Memory B cell (primary cell): ENCODE data around the gene GET4.
"Not testable (repeated sequence)": the region's sequence is repeated elsewhere in the genome, so short reads cannot be mapped to it uniquely, and the experiment has no call there.

Experiments
- ATAC-seq: fragments of 150-1000 bp; cut with Tn5 transposase; 2 replicates; pipeline ENCODE4 v1.10.0; 2021; ENCODE audit warnings: low read depth, mild to moderate bottlenecking, moderate library complexity
- DNase-seq, 2 donors: peaks; one replicate each; pipeline ENCODE4 v3.0.0; 2022; ENCODE audit warnings: low spot score in 2 of 2
- H3K27ac Mint-ChIP-seq: one replicate; pipeline ENCODE4 v1.8.0; 2022; ENCODE audit warnings: mild to moderate bottlenecking, moderate library complexity, mixed read lengths
- H3K27me3 Mint-ChIP-seq: one replicate; pipeline ENCODE4 v1.8.0; 2022; ENCODE audit warnings: mixed read lengths
- H3K36me3 Mint-ChIP-seq: one replicate; pipeline ENCODE4 v1.8.0; 2022; ENCODE audit warnings: mild to moderate bottlenecking, mixed read lengths
- H3K4me1 Mint-ChIP-seq: one replicate; pipeline ENCODE4 v1.8.0; 2022; ENCODE audit warnings: mixed read lengths
- H3K4me3 Mint-ChIP-seq: one replicate; pipeline ENCODE4 v1.8.0; 2022; ENCODE audit warnings: mild to moderate bottlenecking, moderate library complexity, mixed read lengths
- H3K9me3 Mint-ChIP-seq: one replicate; pipeline ENCODE4 v1.8.0; 2022; ENCODE audit warnings: mixed read lengths

The GET4 gene

DNA sequence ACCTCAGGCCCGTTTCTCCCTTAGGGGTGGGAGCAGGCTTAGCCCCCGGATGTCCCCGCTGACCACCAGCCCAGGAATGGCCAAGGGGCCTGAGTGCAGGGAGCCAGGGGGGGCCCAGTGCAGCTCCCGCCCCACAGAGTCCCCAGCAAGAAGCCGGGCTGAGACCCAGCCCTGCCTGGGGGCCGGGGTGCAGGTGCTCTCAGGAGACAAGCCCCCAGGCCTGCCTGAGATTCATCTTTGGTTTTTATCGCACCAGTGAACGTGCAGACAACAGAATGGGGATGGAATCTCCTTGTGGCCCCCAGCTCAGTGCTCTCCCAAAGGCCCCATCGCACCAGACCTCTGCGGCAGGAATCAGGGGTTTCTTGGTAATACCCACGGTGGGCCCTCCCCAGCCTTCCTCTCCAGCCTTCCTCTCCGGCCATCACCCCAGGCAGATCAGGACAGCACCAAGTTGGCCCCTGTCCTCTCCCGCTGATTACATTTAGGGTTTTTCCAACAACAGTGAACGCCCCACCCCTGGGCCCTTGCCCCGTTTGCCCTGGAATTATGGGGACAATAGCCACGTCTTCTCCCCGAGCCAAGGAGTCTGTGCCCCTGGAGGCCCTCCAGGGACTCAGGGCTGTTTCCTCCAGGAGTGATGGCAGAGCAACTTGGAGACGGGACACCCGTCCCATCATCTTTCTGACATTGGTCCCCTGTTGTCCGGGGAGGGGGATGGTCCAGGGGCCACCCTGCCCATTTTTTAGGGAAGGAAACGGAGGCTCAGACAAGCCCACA lies 55.7 kb downstream of the GET4 start:
- DNase-seq (no peak), ATAC-seq (no peak)
- H3K27ac Mint-ChIP-seq: no peak overlapping the region
- H3K36me3 Mint-ChIP-seq: peaks cover 2% of the 10 kb centered on the region
- H3K27me3 Mint-ChIP-seq: no peaks in the 10 kb centered on the region
- no peak overlapping the region for H3K4me3 Mint-ChIP-seq
- H3K9me3 Mint-ChIP-seq: peaks cover 2% of the 10 kb centered on the region
- peaks cover 11% of the 10 kb centered on the region for H3K4me1 Mint-ChIP-seq

DNA sequence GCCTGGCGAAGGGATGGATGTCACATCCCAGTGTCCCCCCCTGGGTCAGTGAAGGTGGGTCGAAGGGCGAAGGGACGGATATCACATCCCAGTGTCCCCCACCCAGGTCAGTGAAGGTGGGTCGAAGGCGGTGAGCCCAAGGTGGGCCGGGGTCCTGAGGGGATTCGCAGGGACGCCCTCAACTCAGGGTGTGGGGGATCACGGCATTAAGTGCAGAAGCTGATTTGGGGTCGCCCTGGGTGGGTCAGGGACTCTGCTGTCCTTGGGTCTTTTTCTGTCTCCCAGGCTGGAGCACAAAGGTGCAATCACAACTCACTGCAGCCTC lies 56.3 kb downstream of the GET4 start:
- Mint-ChIP-seq H3K27me3 (no peaks in the 10 kb centered on the region), H3K4me3 (no peak overlapping the region), H3K4me1 (peaks cover 11% of the 10 kb centered on the region), H3K36me3 (peaks cover 2% of the 10 kb centered on the region), H3K27ac (no peak overlapping the region), H3K9me3 (peaks cover 2% of the 10 kb centered on the region)
- no peak for DNase-seq
- ATAC-seq: no peak

DNA sequence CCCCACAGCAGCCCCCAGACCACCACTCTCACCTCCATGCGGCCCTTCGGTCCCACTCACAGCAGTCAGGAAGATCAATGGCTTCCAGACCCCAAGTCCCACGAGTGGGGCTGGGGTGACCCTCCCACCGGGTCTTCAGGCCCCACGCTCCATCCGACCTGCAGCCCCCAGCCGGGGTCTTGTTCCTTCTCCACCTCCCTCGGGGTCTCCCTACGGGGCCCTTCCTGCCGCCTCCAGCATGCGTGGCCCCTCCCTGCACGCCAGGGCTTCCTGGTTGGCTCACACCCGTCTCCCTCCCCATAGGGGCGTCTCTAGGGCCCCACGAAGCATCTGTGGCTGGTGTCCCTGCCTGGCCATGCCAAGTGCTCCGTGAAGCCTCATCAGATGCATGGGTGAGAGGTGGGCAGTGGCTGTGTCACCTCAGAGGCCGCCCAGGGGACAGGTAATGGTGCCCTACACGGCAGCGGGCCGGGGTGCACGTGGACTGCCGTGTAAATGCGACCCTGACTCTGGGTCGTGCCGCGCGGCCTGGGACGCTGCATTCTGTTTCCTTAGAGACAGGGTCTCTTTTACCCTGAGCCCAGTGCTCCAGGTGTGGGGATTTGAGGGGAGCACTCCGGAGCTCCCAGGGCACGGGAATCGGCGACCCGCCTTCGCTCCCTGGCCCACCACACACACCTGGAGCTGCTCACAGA lies 58.3 kb downstream of the GET4 start:
- ATAC-seq (no peak), DNase-seq (no peak)
- Mint-ChIP-seq H3K27me3 (no peaks in the 10 kb centered on the region), H3K27ac (no peak overlapping the region), H3K4me1 (peaks cover 4% of the 10 kb centered on the region), H3K36me3 (peaks cover 2% of the 10 kb centered on the region), H3K4me3 (no peak overlapping the region), H3K9me3 (peaks cover 2% of the 10 kb centered on the region)

DNA sequence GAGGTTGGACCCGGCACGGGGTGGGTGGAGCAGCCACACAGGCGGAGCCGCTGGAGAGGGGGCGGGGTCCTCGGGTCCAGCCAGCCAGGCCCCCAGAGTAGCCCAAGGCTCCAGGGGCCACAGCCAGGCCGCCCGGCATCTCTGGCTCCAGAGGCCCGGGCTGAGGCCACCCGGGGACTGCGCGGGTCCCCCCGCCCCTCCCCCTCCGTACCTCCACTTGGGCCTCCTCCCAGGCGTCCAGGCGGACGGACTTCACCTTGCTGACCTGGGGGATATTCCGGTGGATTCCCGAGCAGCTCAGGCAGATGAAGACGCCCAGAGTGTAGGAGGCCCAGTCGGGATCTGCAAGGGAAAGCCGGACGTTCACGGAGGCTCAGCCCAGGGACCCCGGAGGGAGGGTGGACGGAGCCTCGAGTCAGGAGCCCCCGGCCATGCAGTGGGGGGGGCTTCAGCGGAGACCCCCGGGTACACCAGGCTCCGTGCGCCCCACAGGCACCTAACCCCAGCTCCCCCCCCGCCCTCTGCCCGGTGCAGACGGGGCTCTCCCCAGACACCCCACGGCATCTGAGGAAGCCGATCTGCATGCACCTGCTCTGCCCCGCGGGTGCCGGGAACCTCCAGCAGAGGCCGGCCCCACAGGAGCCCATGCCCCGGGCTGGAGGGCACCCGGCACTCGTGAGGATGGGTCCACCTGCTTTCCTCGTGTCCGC lies 59.0 kb downstream of the GET4 start:
- no peak overlapping the region for H3K4me3 Mint-ChIP-seq
- DNase-seq (no peak), ATAC-seq (no peak)
- H3K27me3 Mint-ChIP-seq: no peaks in the 10 kb centered on the region
- H3K27ac Mint-ChIP-seq: no peak overlapping the region
- no peaks in the 10 kb centered on the region for H3K4me1 Mint-ChIP-seq
- H3K36me3 Mint-ChIP-seq: peaks cover 2% of the 10 kb centered on the region
- peaks cover 2% of the 10 kb centered on the region for H3K9me3 Mint-ChIP-seq

DNA sequence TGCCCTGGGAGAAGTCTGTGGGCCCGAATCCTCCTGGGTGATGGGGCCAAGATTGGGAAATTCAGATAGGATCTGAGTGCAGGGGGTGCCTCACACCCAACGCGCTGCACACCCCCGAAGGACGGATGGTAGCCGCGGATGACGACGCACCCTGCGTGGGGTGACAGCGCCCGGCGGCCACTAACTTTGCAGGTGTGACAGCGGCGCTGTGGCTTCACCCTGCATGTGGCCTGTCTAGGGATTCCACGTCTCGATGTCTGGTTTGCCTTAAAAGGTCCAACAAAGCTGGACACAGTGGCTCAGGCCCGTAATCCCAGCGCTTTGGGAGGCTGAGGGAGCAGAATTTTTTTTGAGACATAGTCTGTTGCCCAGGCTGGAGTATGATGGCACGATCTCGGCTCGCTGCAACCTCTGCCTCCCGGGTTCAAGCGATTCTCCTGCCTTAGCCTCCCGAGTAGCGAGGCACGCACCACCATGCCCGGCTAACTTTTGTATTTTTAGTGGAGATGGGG lies 59.6 kb downstream of the GET4 start:
- Mint-ChIP-seq H3K4me3 (peak overlapping the region; percentile 25), H3K9me3 (peaks cover 2% of the 10 kb centered on the region), H3K36me3 (peaks cover 2% of the 10 kb centered on the region), H3K27me3 (no peaks in the 10 kb centered on the region), H3K4me1 (peaks cover under 1% of the 10 kb centered on the region), H3K27ac (no peak overlapping the region)
- DNase-seq (no peak), ATAC-seq (no peak)

DNA sequence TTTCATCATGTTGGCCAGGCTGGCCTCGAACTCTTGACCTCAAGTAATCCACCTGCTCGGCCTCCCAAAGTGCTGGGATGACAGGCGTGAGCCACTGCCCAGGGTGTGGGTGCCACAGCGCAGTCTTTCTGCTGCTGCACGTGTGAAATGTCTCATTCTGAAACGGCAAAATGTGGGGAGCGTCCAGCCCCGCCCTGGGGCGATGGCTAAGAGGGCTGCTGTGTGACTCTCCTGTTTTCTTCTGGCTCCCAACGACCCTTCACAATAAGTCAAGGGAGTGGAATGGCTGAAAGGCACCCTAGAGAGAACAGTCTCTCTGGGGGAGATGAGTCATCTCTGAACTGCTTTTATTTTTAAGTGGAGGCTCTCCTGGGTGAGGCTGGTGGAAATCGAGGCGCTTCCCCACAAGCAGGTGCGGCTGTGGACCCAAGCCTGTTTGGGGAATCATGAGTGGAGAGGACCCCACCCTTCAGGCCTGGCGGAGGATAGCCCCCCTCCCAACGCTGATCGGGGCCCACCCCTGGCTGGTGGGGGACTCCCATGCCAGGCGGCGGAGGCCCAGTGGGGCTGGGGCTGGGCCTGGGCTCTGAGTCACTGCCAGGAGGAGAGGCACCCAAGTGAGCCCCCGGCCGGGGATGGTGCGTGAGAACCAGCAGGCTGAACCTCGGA lies 60.2 kb downstream of the GET4 start:
- Mint-ChIP-seq H3K4me3 (peak overlapping the region; percentile 25), H3K4me1 (peaks cover 3% of the 10 kb centered on the region), H3K27ac (no peak overlapping the region), H3K27me3 (no peaks in the 10 kb centered on the region), H3K36me3 (peaks cover 2% of the 10 kb centered on the region), H3K9me3 (peaks cover 3% of the 10 kb centered on the region)
- no peak for ATAC-seq
- DNase-seq: no peak

DNA sequence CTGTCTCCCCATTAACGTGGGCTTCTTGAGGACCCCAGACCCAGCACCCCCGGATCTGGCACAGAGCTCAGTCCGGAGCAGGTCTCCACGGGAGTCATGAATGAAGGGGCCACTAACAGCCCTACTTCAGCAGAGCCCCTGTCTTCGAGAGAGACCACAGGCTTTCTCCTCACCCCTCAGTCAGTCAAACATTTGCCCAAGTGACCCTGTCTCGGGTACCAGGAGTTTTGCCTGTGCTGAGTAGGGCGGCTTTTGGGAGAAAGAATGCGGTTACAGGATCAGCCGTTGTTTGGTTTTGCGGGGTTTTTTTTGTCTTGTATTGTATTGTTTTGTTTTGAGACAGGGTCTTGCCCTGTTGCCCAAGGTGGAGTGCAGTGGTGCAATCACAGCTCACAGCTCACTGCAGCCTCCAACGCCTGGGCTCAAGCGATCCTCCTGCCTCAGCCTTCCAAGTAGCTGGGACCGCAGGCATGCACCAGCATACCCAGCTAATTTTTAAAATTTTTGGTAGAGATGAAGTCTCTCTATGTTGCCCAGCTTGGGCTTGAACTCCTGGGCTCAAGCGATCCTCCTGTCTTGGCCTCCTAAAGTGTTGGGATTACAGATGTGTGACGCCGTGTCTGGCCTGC lies 61.6 kb downstream of the GET4 start:
- Mint-ChIP-seq H3K4me1 (peaks cover 3% of the 10 kb centered on the region), H3K4me3 (no peak overlapping the region), H3K36me3 (no peaks in the 10 kb centered on the region), H3K27me3 (peaks cover 2% of the 10 kb centered on the region), H3K9me3 (peaks cover 6% of the 10 kb centered on the region), H3K27ac (no peak overlapping the region)
- no peak for ATAC-seq
- no peak for DNase-seq

DNA sequence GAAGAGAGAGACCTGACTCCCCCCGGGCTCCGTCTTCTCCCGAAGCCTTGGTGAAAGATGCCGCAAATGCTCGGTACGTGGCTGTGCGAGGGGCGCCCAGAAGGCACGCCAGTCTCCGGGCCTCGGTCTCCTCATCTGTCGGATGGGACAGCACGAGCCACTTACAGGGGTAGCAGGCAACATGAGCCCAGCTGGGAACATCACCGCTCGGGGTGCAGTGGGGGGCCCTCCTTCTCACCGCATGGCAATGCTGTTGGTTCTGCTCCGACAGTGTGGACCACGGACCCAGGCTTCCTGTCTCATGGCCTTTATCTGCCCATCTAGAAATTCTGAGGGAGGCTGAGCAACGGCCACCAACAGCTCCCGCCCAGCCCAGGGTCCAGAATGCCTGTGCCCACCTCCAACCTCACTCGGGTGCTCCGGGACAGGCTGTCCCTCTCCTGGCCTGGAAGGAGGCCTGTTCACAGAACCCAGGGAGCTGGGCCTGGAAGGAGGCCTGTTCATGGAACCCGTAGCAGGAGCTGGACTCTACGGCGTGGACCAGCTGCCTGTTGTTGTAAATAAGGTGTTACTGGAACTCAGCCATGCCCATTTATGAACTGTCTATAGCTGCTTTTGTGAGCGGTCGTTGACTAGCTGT lies 62.3 kb downstream of the GET4 start:
- Mint-ChIP-seq H3K27me3 (peaks cover 2% of the 10 kb centered on the region), H3K4me3 (no peak overlapping the region), H3K27ac (no peak overlapping the region), H3K36me3 (no peaks in the 10 kb centered on the region), H3K9me3 (peaks cover 6% of the 10 kb centered on the region), H3K4me1 (peaks cover 3% of the 10 kb centered on the region)
- ATAC-seq: no peak
- no peak for DNase-seq

DNA sequence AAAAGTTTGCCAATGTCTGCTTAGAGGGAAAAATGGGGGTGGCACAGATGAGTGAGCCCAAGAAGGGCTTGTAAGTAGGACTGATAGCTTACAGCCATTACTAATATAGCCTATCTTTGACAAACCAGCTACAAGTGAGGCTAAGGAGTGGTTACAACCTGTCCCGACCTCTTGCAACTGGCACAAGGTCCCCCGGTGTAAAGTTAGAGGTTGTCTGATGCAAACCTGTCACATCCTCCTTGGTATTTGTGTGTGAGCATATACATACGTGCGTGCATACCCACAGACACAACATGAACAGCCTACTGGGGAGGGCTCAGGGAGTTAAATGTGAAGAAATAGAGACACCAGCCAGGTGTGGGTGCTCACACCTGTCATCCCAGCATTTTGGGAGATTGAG lies 63.5 kb downstream of the GET4 start:
- H3K36me3 Mint-ChIP-seq: no peaks in the 10 kb centered on the region

DNA sequence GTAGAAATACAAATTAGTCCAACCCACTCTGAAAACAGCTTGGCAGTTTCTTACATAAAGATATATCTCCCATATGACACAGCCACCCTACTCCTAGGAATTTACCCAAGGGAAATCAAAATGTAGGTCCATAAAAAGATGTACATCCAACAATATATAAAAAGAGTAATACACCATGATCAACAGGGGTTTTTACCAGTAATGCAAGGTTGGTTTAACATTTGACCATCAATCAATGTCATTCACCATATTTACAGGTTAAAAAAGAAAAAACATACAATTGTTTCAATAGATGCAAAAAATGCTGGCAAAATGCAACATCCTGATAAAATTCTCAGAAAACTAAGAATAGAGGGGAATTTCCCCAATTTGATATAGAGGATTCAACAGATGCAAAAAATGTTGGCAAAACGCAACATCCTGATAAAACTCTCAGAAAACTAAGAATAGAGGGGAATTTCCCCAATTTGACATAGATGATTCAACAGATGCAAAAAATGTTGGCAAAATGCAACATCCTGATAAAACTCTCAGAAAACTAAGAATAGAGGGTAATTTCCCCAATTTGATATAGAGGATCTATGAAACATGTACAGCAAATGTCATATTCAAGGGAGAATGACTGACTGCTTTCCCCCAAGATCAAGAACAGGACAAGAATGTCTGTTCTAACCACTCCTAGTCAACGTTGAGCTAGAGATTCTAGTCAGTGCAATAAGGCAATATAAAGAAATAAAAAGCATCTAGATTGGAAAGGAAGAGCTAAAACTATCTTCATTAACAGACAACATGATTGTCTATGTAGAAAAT lies 64.5 kb downstream of the GET4 start:
- Mint-ChIP-seq H3K27ac (no peak overlapping the region), H3K27me3 (peaks cover 2% of the 10 kb centered on the region), H3K4me1 (peaks cover 3% of the 10 kb centered on the region), H3K36me3 (no peaks in the 10 kb centered on the region), H3K4me3 (no peak overlapping the region), H3K9me3 (peaks cover 6% of the 10 kb centered on the region)
- ATAC-seq: no peak
- no peak for DNase-seq

More for the DNA sequence above, 63.5 kb downstream of the GET4 start:
- ATAC-seq: no peak
- Mint-ChIP-seq H3K9me3 (peaks cover 6% of the 10 kb centered on the region), H3K4me3 (no peak overlapping the region), H3K27ac (no peak overlapping the region), H3K27me3 (peaks cover 2% of the 10 kb centered on the region), H3K4me1 (peaks cover 3% of the 10 kb centered on the region)
- no peak for DNase-seq

DNA sequence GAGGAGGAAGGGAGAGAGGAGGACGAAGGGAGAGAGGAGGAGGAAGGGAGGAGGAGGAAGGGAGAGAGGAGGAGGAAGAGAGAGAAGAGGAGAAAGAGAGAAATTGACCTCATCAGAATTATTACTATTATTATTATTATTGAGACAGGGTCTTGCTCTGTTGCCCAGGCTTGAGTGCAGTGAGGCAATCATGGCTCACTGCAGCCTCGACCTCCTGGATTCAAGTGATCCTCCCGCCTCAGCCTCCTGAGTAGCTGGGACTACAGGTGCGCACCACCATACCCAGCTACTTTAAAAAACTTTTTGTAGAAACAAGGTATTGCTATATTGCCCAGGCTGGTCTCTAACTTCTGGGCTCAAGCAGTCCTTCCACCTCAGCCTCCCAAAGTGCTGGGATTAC lies 67.4 kb downstream of the GET4 start:
- not testable (repeated sequence) for H3K27ac Mint-ChIP-seq, H3K4me3 Mint-ChIP-seq, H3K27me3 Mint-ChIP-seq, H3K4me1 Mint-ChIP-seq, H3K9me3 Mint-ChIP-seq, DNase-seq, H3K36me3 Mint-ChIP-seq, ATAC-seq

DNA sequence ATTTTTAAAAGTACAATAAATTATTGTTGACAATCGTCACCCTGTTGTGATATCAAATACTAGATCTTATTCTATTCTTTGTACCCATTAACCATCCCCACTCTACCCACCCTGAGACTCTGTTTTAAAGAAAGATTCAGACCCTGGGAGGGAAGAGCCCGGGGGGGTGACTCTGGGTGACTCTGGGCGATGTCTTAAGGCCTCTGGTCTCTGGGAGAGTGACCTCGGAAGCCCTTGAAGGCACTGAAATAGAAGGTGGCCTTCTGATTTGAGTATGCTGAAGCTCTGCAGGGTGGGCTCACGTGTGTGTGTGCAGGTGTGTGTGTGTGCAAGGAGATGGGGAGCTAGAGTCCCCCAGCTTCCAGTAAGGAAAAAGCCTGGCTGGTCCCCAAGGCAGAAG lies 68.4 kb downstream of the GET4 start:
- peaks cover 4% of the 10 kb centered on the region for H3K27me3 Mint-ChIP-seq
- peaks cover 6% of the 10 kb centered on the region for H3K9me3 Mint-ChIP-seq
- H3K36me3 Mint-ChIP-seq: no peaks in the 10 kb centered on the region
- ATAC-seq: no peak
- peaks cover 14% of the 10 kb centered on the region for H3K4me1 Mint-ChIP-seq
- H3K27ac Mint-ChIP-seq: no peak overlapping the region
- no peak overlapping the region for H3K4me3 Mint-ChIP-seq
- no peak for DNase-seq
